SIG-M5 treated with dmso at 0.1 percent for 504 hours (cell line): ENCODE results near the gene COBL.
A peak's percentile ranks its signal among the peaks of the same experiment; 100 is the strongest.

Source experiments
- DNase-seq: peaks from one replicate; lab custom pipeline; 2025; ENCODE audit not compliant: unreplicated experiment; lab: John Stamatoyannopoulos, UW

COBL gene

GRCh38 chr7:51082096-51082840 lies 234.3 kb downstream of the COBL start:
- DNase-seq, result no peak

- no peak for DNase-seq
Measured at GRCh38 chr7:51081270-51081890, 235.2 kb downstream of the COBL start.

GRCh38 chr7:51080622-51081269 lies 235.9 kb downstream of the COBL start:
- DNase-seq, result no peak

- DNase-seq, result no peak
Measured at GRCh38 chr7:51080216-51080615, 236.4 kb downstream of the COBL start.

- no peak for DNase-seq
Measured at GRCh38 chr7:51079494-51079893, 237.1 kb downstream of the COBL start.

GRCh38 chr7:51078653-51079052 lies 238.0 kb downstream of the COBL start:
- no peak for DNase-seq

- DNase-seq, result no peak
Measured at GRCh38 chr7:51077987-51078370, 238.6 kb downstream of the COBL start.

- no peak for DNase-seq
Measured at GRCh38 chr7:51077316-51077986, 239.2 kb downstream of the COBL start.

- DNase-seq, result no peak
Measured at GRCh38 chr7:51075681-51076580, 240.7 kb downstream of the COBL start.

- DNase-seq, result no peak
Measured at GRCh38 chr7:51073171-51073570, 243.4 kb downstream of the COBL start.

GRCh38 chr7:51072281-51072680 lies 244.3 kb downstream of the COBL start:
- DNase-seq, result no peak

- no peak for DNase-seq
Measured at GRCh38 chr7:51071427-51071826, 245.2 kb downstream of the COBL start.

- DNase-seq, result no peak
Measured at GRCh38 chr7:51070151-51070550, 246.5 kb downstream of the COBL start.

GRCh38 chr7:51069411-51070083 lies 247.1 kb downstream of the COBL start:
- DNase-seq, result no peak

GRCh38 chr7:51068401-51068800 lies 248.2 kb downstream of the COBL start:
- DNase-seq, result no peak

GRCh38 chr7:51067757-51068156 lies 248.9 kb downstream of the COBL start:
- DNase-seq, result peak; percentile 53

- DNase-seq, result no peak
Measured at GRCh38 chr7:51067258-51067657, 249.4 kb downstream of the COBL start.

- no peak for DNase-seq
Measured at GRCh38 chr7:51066405-51066882, 250.2 kb downstream of the COBL start.

GRCh38 chr7:51065766-51066165 lies 250.8 kb downstream of the COBL start:
- no peak for DNase-seq

GRCh38 chr7:51064688-51065087 lies 251.9 kb downstream of the COBL start:
- no peak for DNase-seq
